GM19043 (cell line): ENCODE measurements around the gene PPEF1.
A peak's percentile ranks its signal among the peaks of the same experiment; 100 is the strongest.

ENCODE experiments used
- ATAC-seq: cut with Tn5 transposase; IDR thresholded peaks from one replicate; pipeline ENCODE4 v1.9.1; 2021; ENCODE audit warnings: low read depth; ENCODE audit not compliant: unreplicated experiment

The PPEF1 gene

GRCh38 chrX:18707426-18708049, at the start of gene PPEF1:
TSS of gene PPEF1 (plus strand) at chrX:18707645. CDS start at chrX:18707781, 136 bp downstream.
- ATAC-seq: no peak

- no peak for ATAC-seq
These were observed 46.2 kb upstream of the PPEF1 start for GRCh38 chrX:18661273-18661672.

GRCh38 chrX:18664947-18665346, 42.5 kb upstream of the PPEF1 start:
- ATAC-seq: no peak

DNA sequence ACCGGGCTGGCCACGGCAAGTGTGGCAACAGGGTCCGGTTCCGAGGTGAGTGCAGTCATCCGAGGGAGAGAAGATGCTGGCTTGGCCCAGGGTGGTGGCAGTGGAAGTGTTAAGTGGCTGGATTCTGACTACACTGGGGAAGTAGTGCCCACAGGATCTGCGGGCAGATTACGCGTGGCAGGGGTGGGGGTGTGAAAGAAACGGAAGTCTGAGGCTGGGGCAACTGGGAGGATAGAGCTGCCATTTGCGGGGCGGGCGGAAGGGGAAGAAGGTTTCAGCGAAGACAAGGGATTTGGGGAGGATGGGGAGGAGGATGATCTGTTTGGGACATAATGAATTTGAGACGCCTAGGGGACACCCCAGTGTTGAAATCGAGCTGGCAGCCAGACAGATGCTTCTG, 40.8 kb upstream of the PPEF1 start:
- ATAC-seq: no peak

DNA sequence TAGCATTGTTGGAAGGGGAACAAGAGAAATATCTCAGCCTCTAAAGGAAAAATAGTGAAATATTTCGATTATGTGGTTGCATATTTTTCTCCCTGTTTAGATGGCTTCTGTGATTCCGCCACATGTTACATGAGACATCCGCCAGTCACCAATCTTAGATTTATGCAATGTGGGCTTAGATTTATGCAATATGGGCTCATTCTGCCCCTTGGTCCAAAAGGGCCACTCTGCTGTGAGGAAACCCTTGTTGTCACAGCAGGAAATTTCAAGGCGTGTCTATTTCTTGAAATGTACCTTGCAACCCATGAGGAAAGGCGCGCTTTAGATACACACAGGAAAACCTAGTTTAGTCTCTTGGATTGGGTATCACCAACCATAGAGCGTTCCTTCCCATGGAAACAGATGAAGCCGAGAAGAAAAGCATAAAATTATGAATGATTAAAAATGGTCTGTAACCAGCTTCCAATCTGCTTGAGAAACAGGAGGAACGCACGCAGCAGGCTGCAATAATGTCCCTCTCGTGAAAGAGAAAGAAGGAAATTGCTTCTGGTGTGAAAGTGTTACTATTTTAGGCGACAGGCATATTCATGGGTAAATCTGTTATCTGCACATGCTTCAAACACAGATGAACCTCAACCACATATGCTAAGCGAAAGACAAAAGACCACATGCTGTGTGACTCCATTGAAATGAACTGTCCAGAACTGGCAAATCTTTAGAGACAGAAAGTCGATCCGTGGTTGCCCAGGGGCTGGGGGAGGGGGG, 39.2 kb upstream of the PPEF1 start:
- no peak for ATAC-seq

- ATAC-seq: no peak
These were observed 35.4 kb upstream of the PPEF1 start, which contains the start of gene RS1 for GRCh38 chrX:18672008-18672407. TSS of gene RS1 (minus strand) at chrX:18672108. CDS start at chrX:18672068, 40 bp downstream.

GRCh38 chrX:18674417-18674787, 33.0 kb upstream of the PPEF1 start:
- peak; percentile 33 for ATAC-seq

- ATAC-seq: peak; percentile 67
These were observed 32.4 kb upstream of the PPEF1 start for GRCh38 chrX:18674788-18675735.

- ATAC-seq: no peak
These were observed 31.4 kb upstream of the PPEF1 start for GRCh38 chrX:18676050-18676449.

- no peak for ATAC-seq
These were observed 31.0 kb upstream of the PPEF1 start for GRCh38 chrX:18676470-18676869.

DNA sequence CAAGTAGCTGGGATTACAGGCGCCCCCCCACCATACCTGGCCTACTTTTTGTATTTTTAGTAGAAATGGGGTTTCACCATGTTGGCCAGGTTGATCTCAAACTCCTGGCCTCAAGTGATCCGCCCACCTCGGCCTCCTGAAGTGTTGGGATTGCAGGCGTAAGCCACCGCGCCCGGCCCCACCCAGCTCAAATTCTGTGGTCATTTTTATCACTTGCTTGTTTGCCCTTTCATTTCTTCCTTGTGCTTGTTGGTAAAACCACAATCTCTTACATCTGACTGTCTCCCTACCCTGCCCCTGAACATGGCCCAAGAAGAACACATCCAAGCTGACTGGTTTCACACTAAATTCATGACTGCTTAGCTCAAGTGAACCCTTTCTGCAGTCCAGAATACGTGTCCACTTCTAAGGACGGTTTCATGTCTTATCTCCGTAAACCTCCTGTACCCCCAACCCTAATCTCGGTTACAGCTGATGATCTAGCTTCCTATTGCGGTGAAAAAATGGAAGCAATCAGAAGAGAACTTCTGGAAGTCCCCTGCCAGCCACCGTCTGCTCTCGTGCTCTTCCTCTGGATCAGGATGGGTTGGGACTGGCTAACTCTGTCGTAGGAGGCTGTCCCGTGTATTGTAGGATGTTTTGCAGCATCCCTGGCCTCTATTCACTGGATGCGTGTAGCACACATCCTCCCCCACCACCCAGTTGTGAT, 30.1 kb upstream of the PPEF1 start:
- no peak for ATAC-seq

- no peak for ATAC-seq
These were observed 25.4 kb upstream of the PPEF1 start for GRCh38 chrX:18681996-18682395.

DNA sequence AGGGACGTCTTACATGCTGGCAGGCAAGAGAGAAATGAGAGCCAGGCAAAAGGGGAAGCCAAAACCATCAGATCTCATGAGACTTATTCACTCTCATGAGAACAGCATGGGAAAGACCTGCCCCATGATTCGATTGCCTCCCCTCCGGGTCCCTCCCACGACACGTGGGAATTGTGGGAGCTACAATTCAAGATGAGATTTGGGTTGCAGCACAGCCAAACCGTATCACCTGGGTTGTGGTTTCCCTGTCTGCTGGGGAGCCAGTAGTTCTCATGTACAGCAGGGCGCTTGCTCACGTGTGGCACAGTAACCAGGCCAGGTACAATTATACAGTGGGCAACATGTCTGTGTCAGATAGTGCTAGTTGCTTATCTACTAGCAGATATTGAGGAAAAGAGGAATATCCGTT, 24.5 kb upstream of the PPEF1 start:
- ATAC-seq: no peak

GRCh38 chrX:18687856-18688495, 19.5 kb upstream of the PPEF1 start:
- ATAC-seq: no peak

GRCh38 chrX:18691431-18691830, 16.0 kb upstream of the PPEF1 start:
- no peak for ATAC-seq

GRCh38 chrX:18692541-18692940, 14.9 kb upstream of the PPEF1 start:
- ATAC-seq: no peak

GRCh38 chrX:18696653-18697052, 10.8 kb upstream of the PPEF1 start:
- ATAC-seq: no peak

GRCh38 chrX:18698737-18699650, 8.5 kb upstream of the PPEF1 start:
- no peak for ATAC-seq
